Thyroid gland (tissue), 4 donors: ENCODE measurements around the gene GPS1.

ENCODE experiments used
- CTCF ChIP-seq, 6 experiments: fragments of 200-600 bp in 3 of 6; fragments of 450-650 bp in 3 of 6; sonication (generic) in 3 of 6; IDR thresholded peaks; one replicate each; pipeline ENCODE4 v1.5.1; 2016 to 2019; ENCODE audit warnings: antibody characterized with exemption in 6 of 6, mild to moderate bottlenecking in 2 of 6, inconsistent platforms in 1 of 6, moderate library complexity in 1 of 6
- POLR2A ChIP-seq, 2 donors: fragments of 450-650 bp; IDR thresholded peaks; one replicate each; pipeline ENCODE4 v1.6.1; 2017; ENCODE audit warnings: antibody characterized with exemption in 2 of 2, mild to moderate bottlenecking in 2 of 2, moderate library complexity in 1 of 2

- no peak for TF ChIP-seq CTCF (IDR thresholded peaks at IDR 0.05)
- TF ChIP-seq POLR2A (IDR thresholded peaks at IDR 0.05), result no peak
Measured at GRCh38 chr17:82028966-82029365, 22.7 kb upstream of the GPS1 start.
